ENCODE results near the gene CECR2. TPM values are rescaled to one million over a fixed set of nuclear protein-coding genes. Genes with fewer than 3 reads are reported as not detected.

The CECR2 gene
- total and polyA plus RNA-seq, 10 of the 15 experiments (the other 5 are each of a cell fraction or from before 2014, with no cell fraction given), result 0.01 to 0.08 (median 0.01) TPM; not detected in 7

DNA sequence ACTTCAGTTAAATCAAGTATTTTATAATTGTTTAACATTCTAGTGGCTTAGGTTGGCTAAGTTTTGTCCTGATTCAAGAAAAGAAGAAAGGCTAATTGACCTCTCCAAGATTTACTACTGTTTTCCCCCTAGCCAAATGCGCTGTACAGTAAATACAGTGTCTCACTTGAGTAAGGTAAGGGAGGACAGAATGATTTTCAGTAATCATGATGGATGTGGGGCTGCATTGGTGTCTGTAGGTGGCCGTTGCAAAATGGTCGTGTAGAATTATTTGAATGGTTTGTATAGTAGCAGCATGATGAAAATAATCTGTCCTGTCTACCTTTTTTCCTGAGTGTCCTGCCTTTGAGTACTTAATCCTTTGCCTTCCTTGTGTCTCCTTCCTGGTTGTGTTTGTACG, 4.6 kb downstream of the CECR2 start:
- DNase-seq (ENCODE audit: low read depth, low spot score), result no peak
- H3K79me2 ChIP-seq (ENCODE audit: control insufficient read depth, insufficient read depth, low read length), result no peaks in the 10 kb centered on the region

DNA sequence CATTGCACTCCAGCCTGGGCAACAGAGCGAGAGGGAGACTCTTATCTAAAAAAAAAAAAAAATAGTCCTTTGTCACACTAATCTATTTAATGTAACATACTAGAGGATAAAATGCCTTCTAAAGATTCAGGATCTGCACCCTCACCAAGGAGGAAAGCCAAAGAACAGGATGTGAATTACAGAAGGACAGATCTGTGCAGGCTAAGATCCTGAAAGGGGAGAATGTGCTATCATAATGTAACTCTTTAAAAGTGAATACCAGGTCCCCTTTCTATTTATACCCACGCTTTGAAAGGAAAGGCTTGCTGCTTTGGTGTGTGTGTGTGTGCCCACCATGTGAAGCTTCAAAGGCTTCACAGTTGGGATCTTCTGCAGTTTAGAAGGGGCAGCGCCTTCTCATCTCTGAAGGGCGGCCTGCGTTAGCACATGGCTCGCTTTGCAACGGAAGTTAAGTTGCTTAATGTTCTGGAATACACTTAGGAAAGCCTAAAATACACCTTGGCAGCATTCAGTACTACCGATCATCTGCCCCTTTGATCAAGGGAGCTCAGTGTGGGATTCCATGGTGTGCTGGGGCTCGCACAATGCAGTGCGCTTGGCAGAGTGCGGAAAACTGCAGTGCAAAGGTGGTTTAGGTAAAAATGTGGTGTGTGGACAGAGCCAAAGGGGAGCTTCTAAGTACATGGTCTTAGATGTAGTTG, 6.8 kb downstream of the CECR2 start:
- intact Hi-C loops (cut with micrococcal nuclease; ENCODE audit: unreplicated experiment), result no loop called here
- TF ChIP-seq ZSCAN29 (IDR thresholded peaks at IDR 0.05), result no peak
- no peak for TF ChIP-seq JUND (IDR thresholded peaks at IDR 0.05; ENCODE audit: low read depth, low read length)
- no peak for TF ChIP-seq KLF5 (IDR thresholded peaks at IDR 0.05; ENCODE audit: partially characterized antibody)
- TF ChIP-seq, protein P1, sequence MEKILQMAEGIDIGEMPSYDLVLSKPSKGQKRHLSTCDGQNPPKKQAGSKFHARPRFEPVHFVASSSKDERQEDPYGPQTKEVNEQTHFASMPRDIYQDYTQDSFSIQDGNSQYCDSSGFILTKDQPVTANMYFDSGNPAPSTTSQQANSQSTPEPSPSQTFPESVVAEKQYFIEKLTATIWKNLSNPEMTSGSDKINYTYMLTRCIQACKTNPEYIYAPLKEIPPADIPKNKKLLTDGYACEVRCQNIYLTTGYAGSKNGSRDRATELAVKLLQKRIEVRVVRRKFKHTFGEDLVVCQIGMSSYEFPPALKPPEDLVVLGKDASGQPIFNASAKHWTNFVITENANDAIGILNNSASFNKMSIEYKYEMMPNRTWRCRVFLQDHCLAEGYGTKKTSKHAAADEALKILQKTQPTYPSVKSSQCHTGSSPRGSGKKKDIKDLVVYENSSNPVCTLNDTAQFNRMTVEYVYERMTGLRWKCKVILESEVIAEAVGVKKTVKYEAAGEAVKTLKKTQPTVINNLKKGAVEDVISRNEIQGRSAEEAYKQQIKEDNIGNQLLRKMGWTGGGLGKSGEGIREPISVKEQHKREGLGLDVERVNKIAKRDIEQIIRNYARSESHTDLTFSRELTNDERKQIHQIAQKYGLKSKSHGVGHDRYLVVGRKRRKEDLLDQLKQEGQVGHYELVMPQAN (conservative IDR thresholded peaks at IDR 0.05), result no peak
- no peak for TF ChIP-seq TCF3 (IDR thresholded peaks at IDR 0.05; ENCODE audit: borderline replicate concordance, insufficient read depth, low read depth, low read length)
- TF ChIP-seq BRCA1 (IDR thresholded peaks at IDR 0.05; ENCODE audit: low read depth, low read length), result no peak

More for the DNA sequence above, 4.6 kb downstream of the CECR2 start:
- intact Hi-C loops (cut with micrococcal nuclease; ENCODE audit: unreplicated experiment), result no loop called here
- Histone ChIP-seq H2AFZ (ENCODE audit: control insufficient read depth, low read depth, low read length) (no peak overlapping the region), H3K27me3 (replicated peaks in 1 of 2; ENCODE audit: control insufficient read depth in 2 of 2, insufficient read depth in 2 of 2, low read length in 1 of 2) (peaks cover 4 to 13% of the 10 kb centered on the region in 2 experiments), H3K9ac (ENCODE audit: control insufficient read depth, insufficient read depth, low read length) (no peak overlapping the region), H3K4me2 (ENCODE audit: control insufficient read depth, insufficient read depth) (no peak overlapping the region), H3K9me3 (replicated peaks; ENCODE audit: control insufficient read depth, insufficient read depth, low read length) (no peaks in the 10 kb centered on the region), H3K27ac (ENCODE audit: control insufficient read depth, insufficient read depth) (no peak overlapping the region), H3K4me1 (ENCODE audit: control insufficient read depth, insufficient read depth, low read length) (no peaks in the 10 kb centered on the region), H4K20me1 (ENCODE audit: control insufficient read depth, insufficient read depth) (no peaks in the 10 kb centered on the region), H3K36me3 (ENCODE audit: control insufficient read depth in 2 of 2, insufficient read depth in 2 of 2, low read length in 1 of 2) (no peaks in the 10 kb centered on the region), H3K4me3 (no peak overlapping the region)
- FAIRE-seq (no peak), ATAC-seq (no peak)
- 28% methylated on average over 4 of the region's 4 CpGs for WGBS (ENCODE audit: insufficient coverage, insufficient replicate concordance, low lambda C conversion rate, missing lambda C conversion rate)
- TF ChIP-seq POLR2AphosphoS2 (IDR thresholded peaks at IDR 0.05; ENCODE audit: low read depth, low read length) (no peak), CBX3 (IDR thresholded peaks at IDR 0.05; ENCODE audit: borderline replicate concordance, low read depth) (no peak), ZNF274 (IDR thresholded peaks at IDR 0.05; ENCODE audit: insufficient read depth, insufficient read length) (no peak), KDM1A (IDR thresholded peaks at IDR 0.05; ENCODE audit: borderline replicate concordance) (no peak), FOXK2 (IDR thresholded peaks at IDR 0.05) (no peak), FOXM1 (IDR thresholded peaks at IDR 0.05; ENCODE audit: low read depth, low read length) (no peak)
- no TSS peak for BruUV-seq (replicated peaks)
- in situ Hi-C loops (cut with MboI), result no loop called here
- SMC1A ChIA-PET (ENCODE audit: uncharacterized antibody, unreplicated experiment), result no interaction called here
- RAD21 ChIA-PET (ENCODE audit: unreplicated experiment), result no interaction called here
- CTCF ChIA-PET, result interaction anchor here (0.7 kb wide), 1 partner anchor 16 kb away, joined by 3 read pairs; no protein-coding TSS in a partner anchor
- POLR2A ChIA-PET, result no interaction called here

More for the DNA sequence above, 6.8 kb downstream of the CECR2 start:
- no peak for FAIRE-seq
- in situ Hi-C loops (cut with MboI), result no loop called here
- Histone ChIP-seq H3K9me3 (replicated peaks; ENCODE audit: control insufficient read depth, insufficient read depth, low read length) (no peaks in the 10 kb centered on the region), H3K4me2 (ENCODE audit: control insufficient read depth, insufficient read depth) (no peak overlapping the region), H3K27me3 (replicated peaks in 1 of 2; ENCODE audit: control insufficient read depth in 2 of 2, insufficient read depth in 2 of 2, low read length in 1 of 2) (peaks cover 0 to 7% of the 10 kb centered on the region in 2 experiments; a peak in 3 of 4 replicates), H2AFZ (ENCODE audit: control insufficient read depth, low read depth, low read length) (no peak overlapping the region), H3K9ac (ENCODE audit: control insufficient read depth, insufficient read depth, low read length) (no peak overlapping the region), H3K36me3 (ENCODE audit: control insufficient read depth in 2 of 2, insufficient read depth in 2 of 2, low read length in 1 of 2) (no peaks in the 10 kb centered on the region), H3K4me3 (no peak overlapping the region), H3K4me1 (ENCODE audit: control insufficient read depth, insufficient read depth, low read length) (no peaks in the 10 kb centered on the region), H3K27ac (ENCODE audit: control insufficient read depth, insufficient read depth) (no peak overlapping the region), H3K79me2 (ENCODE audit: control insufficient read depth, insufficient read depth, low read length) (no peaks in the 10 kb centered on the region), H4K20me1 (ENCODE audit: control insufficient read depth, insufficient read depth) (no peaks in the 10 kb centered on the region)
- no TSS peak for BruUV-seq (replicated peaks)
- RAD21 ChIA-PET (ENCODE audit: unreplicated experiment), result no interaction called here
- ATAC-seq, result no peak
- 51% methylated on average over 11 of the region's 11 CpGs for WGBS (ENCODE audit: insufficient coverage, insufficient replicate concordance, low lambda C conversion rate, missing lambda C conversion rate)
- POLR2A ChIA-PET, result no interaction called here
- no peak for DNase-seq (ENCODE audit: low read depth, low spot score)
- SMC1A ChIA-PET (ENCODE audit: uncharacterized antibody, unreplicated experiment), result interaction anchor here (1.4 to 1.5 kb wide), 2 partner anchors 11 to 118 kb away, joined by 3 to 4 read pairs; no protein-coding TSS in a partner anchor
- CTCF ChIA-PET, result interaction anchor here (2.4 kb wide), 1 partner anchor 125 kb away, joined by 5 read pairs; no protein-coding TSS in a partner anchor
